ENCODE data around the gene TP53INP2. TPM values are rescaled to one million over a fixed set of nuclear protein-coding genes. Genes with fewer than 3 reads are reported as not detected.
A peak's percentile ranks its signal among the peaks of the same experiment; 100 is the strongest.

TP53INP2 gene
- total and polyA plus RNA-seq, 2 of the 13 experiments (the other 11 are each of a cell fraction or from before 2014, with no cell fraction given), result 5.2 to 18.8 TPM

- TF ChIP-seq PHF8 (CRISPR knock-in tag; IDR thresholded peaks at IDR 0.05) (no peak), ZNF260 (CRISPR knock-in tag; IDR thresholded peaks at IDR 0.05; ENCODE audit: borderline replicate concordance, low read depth) (no peak), CCAR2 (optimal IDR thresholded peaks at IDR 0.05; ENCODE audit: low read depth, low read length) (peak; percentile 13), ZSCAN20 (CRISPR knock-in tag; IDR thresholded peaks at IDR 0.05; ENCODE audit: borderline replicate concordance) (no peak), ZNF256 (CRISPR knock-in tag; conservative IDR thresholded peaks at IDR 0.05) (no peak), LCORL (IDR thresholded peaks at IDR 0.05) (no peak), LCORL (CRISPR knock-in tag; IDR thresholded peaks at IDR 0.05) (no peak), ZNF672 (CRISPR knock-in tag; IDR thresholded peaks at IDR 0.05) (no peak), ZNF580 (CRISPR knock-in tag; IDR thresholded peaks at IDR 0.05; ENCODE audit: borderline replicate concordance, low read depth) (no peak), HNRNPH1 (optimal IDR thresholded peaks at IDR 0.05; ENCODE audit: low read depth, low read length) (no peak), ZNF784 (CRISPR knock-in tag; IDR thresholded peaks at IDR 0.05; ENCODE audit: borderline replicate concordance) (no peak), GLMP (CRISPR knock-in tag; IDR thresholded peaks at IDR 0.05; ENCODE audit: borderline replicate concordance) (no peak), REPIN1 (CRISPR knock-in tag; IDR thresholded peaks at IDR 0.05; ENCODE audit: borderline replicate concordance, low read depth) (no peak), ZNF564 (CRISPR knock-in tag; IDR thresholded peaks at IDR 0.05) (no peak), ZBTB1 (CRISPR knock-in tag; IDR thresholded peaks at IDR 0.05; ENCODE audit: borderline replicate concordance) (no peak), ZBTB21 (CRISPR knock-in tag; IDR thresholded peaks at IDR 0.05) (no peak), ZNF407 (CRISPR knock-in tag; IDR thresholded peaks at IDR 0.05; ENCODE audit: not compliant biosample characterization) (no peak), PAWR (CRISPR knock-in tag; IDR thresholded peaks at IDR 0.05; ENCODE audit: borderline replicate concordance) (no peak), ZNF570 (CRISPR knock-in tag; IDR thresholded peaks at IDR 0.05; ENCODE audit: borderline replicate concordance) (peak; percentile 40; the same call in 1 of the 2 replicates), CBX2 (IDR thresholded peaks at IDR 0.05; ENCODE audit: low read depth, low read length) (no peak), CBX2 (CRISPR knock-in tag; IDR thresholded peaks at IDR 0.05; ENCODE audit: low read depth) (peak; percentile 80; the same call in 1 of the 2 replicates), ZSCAN31 (CRISPR knock-in tag; IDR thresholded peaks at IDR 0.05; ENCODE audit: low read depth) (no peak)
Measured at GRCh38 chr20:34703061-34703423, 1.1 kb upstream of the TP53INP2 start (continued).
